DOHH2 (cell line): ENCODE measurements around the gene WNT10A.

Experiments
- H3F3A ChIP-seq: fragments of 200-600 bp; sonication (generic), shearing (Covaris generic); 2 replicates; pipeline ENCODE4 v1.6.0; 2016; ENCODE audit warnings: antibody characterized with exemption, mild to moderate bottlenecking; ENCODE audit not compliant: control insufficient read depth, insufficient read depth
- H3K27ac ChIP-seq: fragments of 200-600 bp; sonication (generic); 2 replicates; pipeline ENCODE4 v1.5.1; 2014; ENCODE audit warnings: low read depth, mild to moderate bottlenecking, low read length, moderate library complexity
- H3K27me3 ChIP-seq: fragments of 200-600 bp; sonication (generic); 2 replicates; pipeline ENCODE4 v1.6.1; 2014; ENCODE audit warnings: mild to moderate bottlenecking, low read length, mixed read lengths; ENCODE audit not compliant: control insufficient read depth
- H3K36me3 ChIP-seq: fragments of 200-600 bp; sonication (generic); 2 replicates; pipeline ENCODE4 v1.6.1; 2014; ENCODE audit warnings: mild to moderate bottlenecking, low read length, moderate library complexity, mixed read lengths; ENCODE audit not compliant: control insufficient read depth
- H3K4me1 ChIP-seq: fragments of 200-600 bp; sonication (generic); 2 replicates; pipeline ENCODE4 v1.6.1; 2014; ENCODE audit warnings: mild to moderate bottlenecking, low read length, mixed read lengths; ENCODE audit not compliant: control insufficient read depth
- H3K4me2 ChIP-seq: fragments of 200-600 bp; sonication (generic); 2 replicates; pipeline ENCODE4 v1.6.0; 2014; ENCODE audit warnings: mild to moderate bottlenecking, low read length, moderate library complexity
- H3K4me3 ChIP-seq: fragments of 200-600 bp; sonication (generic); 2 replicates; pipeline ENCODE4 v1.5.1; 2014; ENCODE audit warnings: mild to moderate bottlenecking, low read length, mixed read lengths
- H3K79me2 ChIP-seq: fragments of 200-600 bp; sonication (generic); 2 replicates; pipeline ENCODE4 v1.6.1; 2014; ENCODE audit warnings: mild to moderate bottlenecking, low read length, mixed read lengths; ENCODE audit not compliant: control insufficient read depth
- H3K9me2 ChIP-seq: fragments of 200-600 bp; sonication (generic); replicated peaks from 2 replicates; pipeline ENCODE4 v1.6.1; 2014; ENCODE audit warnings: mild to moderate bottlenecking, low read length, mixed read lengths; ENCODE audit not compliant: control insufficient read depth
- H3K9me3 ChIP-seq: fragments of 200-600 bp; sonication (generic); 2 replicates; pipeline ENCODE4 v1.6.1; 2014; ENCODE audit warnings: antibody characterized with exemption, low read length, mixed read lengths; ENCODE audit not compliant: control insufficient read depth, insufficient read depth
- H4K20me1 ChIP-seq: fragments of 200-600 bp; sonication (generic); 2 replicates; pipeline ENCODE4 v1.6.0; 2014; ENCODE audit warnings: low read depth, mild to moderate bottlenecking, antibody characterized with exemption, low read length, moderate library complexity; ENCODE audit not compliant: control insufficient read depth, insufficient read depth
- CTCF ChIP-seq: fragments of 200-600 bp; sonication (generic); IDR thresholded peaks from one replicate; pipeline ENCODE4 v1.5.1; 2014; ENCODE audit warnings: antibody characterized with exemption, mild to moderate bottlenecking, low read depth, low read length; ENCODE audit not compliant: poor library complexity, severe bottlenecking
- EZH2phosphoT487 ChIP-seq: fragments of 200-600 bp; sonication (generic); IDR thresholded peaks from 2 replicates; pipeline ENCODE4 v1.6.1; 2017; ENCODE audit warnings: borderline replicate concordance, mild to moderate bottlenecking, antibody characterized with exemption, low read length, moderate library complexity, mixed read lengths

WNT10A gene

GRCh38 chr2:218891275-218892135 is 10.9 kb downstream of the WNT10A start:
- Histone ChIP-seq H3K4me1 (peaks cover 62% of the 10 kb centered on the region), H3K27me3 (0 out of 2 replicates have a peak, but pooled peaks cover 3% of the 10 kb centered on the region), H3K9me3 (no peaks in the 10 kb centered on the region)

GRCh38 chr2:218892693-218893348 is 12.2 kb downstream of the WNT10A start:
- Histone ChIP-seq H3K4me3 (peak overlapping the region; percentile 82), H3K9me2 (no peaks in the 10 kb centered on the region), H3K27me3 (peaks cover 12% of the 10 kb centered on the region), H3K4me1 (peaks cover 64% of the 10 kb centered on the region), H3F3A (no peaks in the 10 kb centered on the region; the same call in 1 of the 2 replicates), H4K20me1 (no peaks in the 10 kb centered on the region), H3K9me3 (no peaks in the 10 kb centered on the region), H3K79me2 (no peaks in the 10 kb centered on the region), H3K36me3 (no peaks in the 10 kb centered on the region), H3K4me2 (peak overlapping the region; percentile 93), H3K27ac (peak overlapping the region; percentile 58)
- TF ChIP-seq CTCF (peak; percentile 56), EZH2phosphoT487 (no peak)

More at GRCh38 chr2:218891275-218892135, 10.9 kb downstream of the WNT10A start:
- TF ChIP-seq CTCF (no peak), EZH2phosphoT487 (no peak)
- H3K36me3 ChIP-seq: no peaks in the 10 kb centered on the region
- H3K4me2 ChIP-seq: peak overlapping the region; percentile 93
- H3K79me2 ChIP-seq: no peaks in the 10 kb centered on the region
- no peaks in the 10 kb centered on the region for H4K20me1 ChIP-seq
- H3K27ac ChIP-seq: peak overlapping the region; percentile 58; the same call in 1 of the 2 replicates
- H3K9me2 ChIP-seq: no peaks in the 10 kb centered on the region
- no peaks in the 10 kb centered on the region; the same call in 1 of the 2 replicates for H3F3A ChIP-seq
- peak overlapping the region; percentile 82; the same call in 1 of the 2 replicates for H3K4me3 ChIP-seq

- H3K9me3 ChIP-seq: no peaks in the 10 kb centered on the region
- no peaks in the 10 kb centered on the region for H3K79me2 ChIP-seq
- H3K27me3 ChIP-seq: peaks cover 17% of the 10 kb centered on the region
- peak overlapping the region; percentile 82 for H3K4me3 ChIP-seq
- H3K4me1 ChIP-seq: peaks cover 71% of the 10 kb centered on the region
- no peaks in the 10 kb centered on the region; the same call in 1 of the 2 replicates for H3F3A ChIP-seq
- peak overlapping the region; percentile 58 for H3K27ac ChIP-seq
- H4K20me1 ChIP-seq: no peaks in the 10 kb centered on the region
- TF ChIP-seq EZH2phosphoT487 (no peak), CTCF (no peak)
- no peaks in the 10 kb centered on the region for H3K36me3 ChIP-seq
- peak overlapping the region; percentile 93 for H3K4me2 ChIP-seq
- no peaks in the 10 kb centered on the region for H3K9me2 ChIP-seq
Observed at GRCh38 chr2:218893349-218894150, 12.9 kb downstream of the WNT10A start.
